Smooth muscle cell (in vitro differentiated cells): ENCODE results near the gene DTNA. TPM values are rescaled to one million over a fixed set of nuclear protein-coding genes. Genes with fewer than 3 reads are reported as not detected.

ENCODE experiments used
- DNase-seq: peaks from one replicate; lab custom pipeline; 2025; ENCODE audit not compliant: unreplicated experiment; lab: John Stamatoyannopoulos, UW
- H2AFZ ChIP-seq: fragments of 200-600 bp; sonication (generic); 2 replicates; pipeline ENCODE4 v1.6.0; 2016; ENCODE audit warnings: antibody characterized with exemption, low read depth, mild to moderate bottlenecking
- H3F3A ChIP-seq: fragments of 200-600 bp; sonication (generic); 2 replicates; pipeline ENCODE4 v1.6.0; 2017; ENCODE audit warnings: antibody characterized with exemption, low read depth
- H3K27ac ChIP-seq: fragments of 200-600 bp; sonication (generic); 2 replicates; pipeline ENCODE4 v1.5.1; 2016; ENCODE audit warnings: low read depth, mild to moderate bottlenecking
- H3K27me3 ChIP-seq: fragments of 200-600 bp; sonication (generic); 2 replicates; pipeline ENCODE4 v1.6.1; 2016; ENCODE audit warnings: low read depth, mild to moderate bottlenecking
- H3K36me3 ChIP-seq: fragments of 200-600 bp; sonication (generic); 2 replicates; pipeline ENCODE4 v1.5.1; 2016; ENCODE audit warnings: low read depth
- H3K4me1 ChIP-seq: fragments of 200-600 bp; sonication (generic); 2 replicates; pipeline ENCODE4 v1.5.1; 2016; ENCODE audit warnings: low read depth
- H3K4me2 ChIP-seq: fragments of 200-600 bp; sonication (generic); 2 replicates; pipeline ENCODE4 v1.6.0; 2016; ENCODE audit warnings: mild to moderate bottlenecking
- H3K4me3 ChIP-seq: fragments of 200-600 bp; sonication (generic); 2 replicates; pipeline ENCODE4 v1.5.1; 2016; ENCODE audit warnings: mild to moderate bottlenecking
- H3K79me2 ChIP-seq: fragments of 200-600 bp; sonication (generic); 2 replicates; pipeline ENCODE4 v1.6.0; 2016; ENCODE audit warnings: low read depth, mild to moderate bottlenecking
- H3K9ac ChIP-seq: fragments of 200-600 bp; sonication (generic); 2 replicates; pipeline ENCODE4 v1.6.0; 2016; ENCODE audit warnings: low read depth
- H3K9me3 ChIP-seq: fragments of 200-600 bp; sonication (generic); replicated peaks from 2 replicates; pipeline ENCODE4 v1.5.1; 2016; ENCODE audit warnings: low read depth
- H4K20me1 ChIP-seq: fragments of 200-600 bp; sonication (generic); 2 replicates; pipeline ENCODE4 v1.6.0; 2016; ENCODE audit warnings: low read depth
- CTCF ChIP-seq: fragments of 200-600 bp; sonication (generic); IDR thresholded peaks from 2 replicates; pipeline ENCODE4 v1.5.1; 2017; ENCODE audit warnings: borderline replicate concordance, mild to moderate bottlenecking, antibody characterized with exemption; ENCODE audit not compliant: insufficient read depth, poor library complexity, severe bottlenecking
- WGBS: methylation state at CpG from one replicate; pipeline ENCODE4 v1.1.7; 2016; ENCODE audit warnings: low lambda C conversion rate; 5-methylcytosine and 5-hydroxymethylcytosine counted together
- polyA plus RNA-seq: library from polyadenylated mRNA; unstranded; fragments of >200 nt; fragmentation: Nextera tagmentation; extraction: Ambion mirVana; gene quantifications from 2 replicates; pipeline ENCODE4 v1.2.1, GENCODE V29; 2016
- total RNA-seq: library from RNA; depleted of rRNA; stranded (reverse); fragments of >200 nt; gene quantifications from 2 replicates; pipeline ENCODE4 v1.2.3, GENCODE V29; 2014

DTNA gene
- total and polyA plus RNA-seq, 2 experiments from 2014 or later, result 3.0 to 3.1 TPM

DNA sequence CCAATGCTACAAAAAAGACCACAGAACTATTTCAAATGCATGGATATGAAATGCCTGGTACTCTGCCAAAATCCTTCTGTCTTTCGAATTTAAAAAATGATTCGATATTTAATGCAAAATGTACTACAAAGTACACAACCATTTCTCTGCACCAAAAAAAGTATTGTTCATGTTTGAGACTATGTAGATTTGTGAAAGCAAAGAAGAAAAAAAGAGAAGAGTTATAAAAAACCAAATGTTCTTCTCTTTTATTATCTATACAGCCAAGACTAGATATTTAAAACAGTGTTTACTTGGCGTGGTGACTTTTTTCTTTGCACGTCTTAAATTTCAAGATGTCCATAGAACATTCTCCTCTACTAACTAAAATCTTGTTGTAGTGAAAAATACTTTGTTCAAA is 89.2 kb downstream of the DTNA start:
- Histone ChIP-seq H3K4me2 (no peak overlapping the region), H3K27ac (no peak overlapping the region), H3K27me3 (no peaks in the 10 kb centered on the region), H3K79me2 (no peaks in the 10 kb centered on the region), H2AFZ (no peak overlapping the region), H3K9me3 (no peaks in the 10 kb centered on the region), H3K9ac (no peak overlapping the region), H3K4me1 (peaks cover 5% of the 10 kb centered on the region), H3K4me3 (no peak overlapping the region), H4K20me1 (no peaks in the 10 kb centered on the region), H3K36me3 (no peaks in the 10 kb centered on the region), H3F3A (no peaks in the 10 kb centered on the region)
- no peak for DNase-seq
- WGBS, result 93% methylated on average over 4 of the region's 4 CpGs
- TF ChIP-seq CTCF, result no peak

DNA sequence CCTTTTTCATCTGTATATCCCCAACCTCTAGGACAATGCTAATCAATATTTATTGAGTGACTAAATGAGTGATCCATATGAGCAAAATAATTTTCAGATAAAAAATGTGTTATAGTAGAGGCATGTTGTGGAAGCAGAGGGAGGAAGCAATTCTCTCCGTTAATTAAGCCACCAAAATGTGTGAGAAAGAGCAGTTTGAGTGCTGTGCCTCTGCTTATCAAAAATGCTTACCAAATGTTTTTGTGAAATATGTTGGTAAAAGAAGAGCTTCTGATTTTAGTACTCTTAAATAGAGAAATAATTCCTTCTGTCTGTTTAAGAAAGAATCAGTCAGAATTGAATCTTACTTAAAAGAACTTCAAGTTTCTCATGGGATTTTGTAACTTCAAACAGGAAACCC is 90.3 kb downstream of the DTNA start:
- Histone ChIP-seq H3K79me2 (no peaks in the 10 kb centered on the region), H4K20me1 (no peaks in the 10 kb centered on the region), H3K9me3 (no peaks in the 10 kb centered on the region), H3K4me1 (no peaks in the 10 kb centered on the region), H3K4me2 (no peak overlapping the region), H3K27me3 (no peaks in the 10 kb centered on the region), H3F3A (no peaks in the 10 kb centered on the region), H2AFZ (no peak overlapping the region), H3K9ac (no peak overlapping the region), H3K36me3 (no peaks in the 10 kb centered on the region), H3K27ac (no peak overlapping the region), H3K4me3 (no peak overlapping the region)
- WGBS, result 94% methylated on average over 1 of the region's 1 CpG
- DNase-seq, result no peak
- no peak for TF ChIP-seq CTCF

DNA sequence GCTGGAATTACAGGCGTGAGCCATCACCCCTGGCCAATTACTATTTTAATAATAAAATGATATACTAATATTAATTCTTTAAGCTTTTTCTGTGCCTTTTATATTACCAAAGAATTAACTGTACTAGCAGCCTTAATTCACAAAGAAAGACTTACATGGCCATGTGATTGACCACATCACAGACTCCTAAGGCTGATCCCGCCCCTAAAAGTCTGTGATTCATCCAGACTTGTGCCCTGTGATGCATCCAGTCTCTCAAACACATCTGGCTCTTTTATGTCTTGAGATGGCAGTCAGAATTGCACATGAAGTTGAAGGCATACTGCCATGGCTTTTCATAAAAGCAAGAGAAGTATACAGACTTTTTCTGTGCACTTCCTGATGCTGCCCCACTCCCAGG is 91.7 kb downstream of the DTNA start:
- Histone ChIP-seq H3K4me3 (no peak overlapping the region), H2AFZ (no peak overlapping the region), H3K27me3 (no peaks in the 10 kb centered on the region), H3K9me3 (no peaks in the 10 kb centered on the region), H3K9ac (no peak overlapping the region), H3K79me2 (no peaks in the 10 kb centered on the region), H3F3A (no peaks in the 10 kb centered on the region), H3K36me3 (no peaks in the 10 kb centered on the region), H3K27ac (peak overlapping the region; percentile 53), H3K4me1 (no peaks in the 10 kb centered on the region), H4K20me1 (no peaks in the 10 kb centered on the region), H3K4me2 (peak overlapping the region; percentile 34)
- 66% methylated on average over 2 of the region's 2 CpGs for WGBS
- TF ChIP-seq CTCF, result no peak
- DNase-seq, result no peak

GRCh38 chr18:34802959-34803358 is 92.9 kb downstream of the DTNA start:
- Histone ChIP-seq H3K4me1 (no peaks in the 10 kb centered on the region), H3K36me3 (no peaks in the 10 kb centered on the region), H3F3A (no peaks in the 10 kb centered on the region), H3K27me3 (no peaks in the 10 kb centered on the region), H3K4me3 (no peak overlapping the region), H3K4me2 (no peak overlapping the region), H4K20me1 (no peaks in the 10 kb centered on the region), H3K9ac (no peak overlapping the region), H3K27ac (no peak overlapping the region), H2AFZ (no peak overlapping the region), H3K79me2 (no peaks in the 10 kb centered on the region), H3K9me3 (no peaks in the 10 kb centered on the region)
- 63% methylated on average over 3 of the region's 3 CpGs for WGBS
- no peak for TF ChIP-seq CTCF
- no peak for DNase-seq
